ENCODE measurements around the gene NUP98. TPM values are rescaled to one million over a fixed set of nuclear protein-coding genes. Genes with fewer than 3 reads are reported as not detected.
"Not testable (repeated sequence)": the region's sequence is repeated elsewhere in the genome, so short reads cannot be mapped to it uniquely, and the experiment has no call there.

NUP98 gene
- total and polyA plus RNA-seq, 10 of the 15 experiments (the other 5 are each of a cell fraction or from before 2014, with no cell fraction given): 21.7 to 108 (median 78.9) TPM

DNA sequence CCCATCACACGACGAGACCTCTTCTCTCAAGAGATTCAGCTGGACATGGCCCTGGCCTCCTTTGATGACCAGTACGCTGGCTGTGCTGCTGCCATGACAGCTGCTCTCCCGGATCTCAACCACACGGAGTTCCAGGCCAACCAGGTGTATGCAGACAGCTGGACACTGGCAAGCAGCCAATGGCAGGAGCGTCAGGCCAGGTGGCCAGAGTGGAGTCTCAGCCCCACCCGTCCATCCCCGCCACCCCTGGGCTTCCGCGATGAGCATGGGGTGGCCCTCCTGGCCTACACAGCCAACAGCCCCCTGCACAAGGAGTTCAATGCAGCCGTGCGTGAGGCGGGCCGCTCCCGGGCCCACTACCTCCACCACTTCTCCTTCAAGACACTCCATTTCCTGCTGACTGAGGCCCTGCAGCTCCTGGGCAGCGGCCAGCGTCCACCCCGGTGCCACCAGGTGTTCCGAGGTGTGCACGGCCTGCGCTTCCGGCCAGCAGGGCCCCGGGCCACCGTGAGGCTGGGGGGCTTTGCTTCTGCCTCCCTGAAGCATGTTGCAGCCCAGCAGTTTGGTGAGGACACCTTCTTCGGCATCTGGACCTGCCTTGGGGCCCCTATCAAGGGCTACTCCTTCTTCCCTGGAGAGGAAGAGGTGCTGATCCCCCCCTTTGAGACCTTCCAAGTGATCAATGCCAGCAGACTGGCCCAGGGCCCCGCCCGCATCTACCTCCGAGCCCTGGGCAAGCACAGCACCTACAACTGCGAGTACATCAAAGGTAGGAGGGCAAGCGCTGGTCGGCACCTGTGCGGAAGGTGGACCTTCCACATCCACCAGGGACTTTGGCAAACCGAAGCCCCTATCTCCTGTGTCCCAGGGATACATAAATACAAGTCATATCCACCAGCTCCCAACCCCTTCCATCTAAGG, 137.5 kb downstream of the NUP98 start (continued):
- TF ChIP-seq NR2C2 (IDR thresholded peaks at IDR 0.05; ENCODE audit: borderline replicate concordance, control insufficient read depth, insufficient read length, low read depth): no peak

DNA sequence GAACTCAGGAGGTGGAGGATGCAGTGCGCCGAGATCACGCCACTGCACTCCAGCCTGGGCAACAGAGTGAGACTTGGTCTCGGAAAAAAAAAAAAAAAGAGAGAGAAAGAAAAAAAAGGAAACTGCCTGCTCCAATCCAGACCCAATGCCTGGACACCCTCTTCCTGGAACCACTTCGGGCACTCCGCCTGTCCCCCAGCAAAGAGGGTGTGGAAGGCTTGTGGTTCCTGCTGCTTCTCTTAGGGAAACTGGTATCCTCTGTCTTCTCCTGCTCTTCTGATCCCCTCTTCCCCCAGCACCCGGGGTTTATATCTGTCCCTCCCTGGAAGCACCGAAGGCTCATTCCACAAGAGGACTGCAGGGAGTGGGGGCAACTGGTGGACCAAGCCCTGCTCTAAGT, 139.1 kb downstream of the NUP98 start:
- 87% methylated on average over 7 of the region's 8 CpGs for whole genome bisulfite sequencing (ENCODE audit: insufficient coverage, insufficient replicate concordance, low lambda C conversion rate, missing lambda C conversion rate)
- H3K9me3 ChIP-seq (replicated peaks; ENCODE audit: control insufficient read depth, insufficient read depth, low read length): no peaks in the 10 kb centered on the region
- no peaks in the 10 kb centered on the region for H4K20me1 ChIP-seq (ENCODE audit: control insufficient read depth, insufficient read depth)
- ATAC-seq (no peak), DNase-seq (ENCODE audit: low read depth, low spot score) (no peak), FAIRE-seq (no peak)
- BruUV-seq (replicated peaks): no TSS peak
- no peak overlapping the region for H3K27ac ChIP-seq (ENCODE audit: control insufficient read depth, insufficient read depth)
- ChIA-PET POLR2A (no interaction called here), RAD21 (ENCODE audit: unreplicated experiment) (no interaction called here), SMC1A (ENCODE audit: uncharacterized antibody, unreplicated experiment) (no interaction called here), CTCF (no interaction called here)
- no peaks in the 10 kb centered on the region for H3K79me2 ChIP-seq (ENCODE audit: control insufficient read depth, insufficient read depth, low read length)
- no peaks in the 10 kb centered on the region for H3K4me1 ChIP-seq (ENCODE audit: control insufficient read depth, insufficient read depth, low read length)
- TF ChIP-seq JUNB (IDR thresholded peaks at IDR 0.05) (no peak), SMARCA5 (IDR thresholded peaks at IDR 0.05) (no peak), PML (IDR thresholded peaks at IDR 0.05; ENCODE audit: low read length) (no peak), RBBP5 (conservative IDR thresholded peaks at IDR 0.05) (no peak), ZNF207 (IDR thresholded peaks at IDR 0.05; ENCODE audit: borderline replicate concordance) (no peak), SMAD5 (IDR thresholded peaks at IDR 0.05; ENCODE audit: low read depth) (no peak), RFX5 (IDR thresholded peaks at IDR 0.05; ENCODE audit: low read depth, low read length) (no peak), CBX5 (IDR thresholded peaks at IDR 0.05; ENCODE audit: low read depth) (no peak), SIX5 (IDR thresholded peaks at IDR 0.05; ENCODE audit: low read depth, low read length, severe bottlenecking) (no peak), IRF4 (IDR thresholded peaks at IDR 0.05; ENCODE audit: low read depth, low read length) (no peak)
- TF ChIP-seq, protein P1, sequence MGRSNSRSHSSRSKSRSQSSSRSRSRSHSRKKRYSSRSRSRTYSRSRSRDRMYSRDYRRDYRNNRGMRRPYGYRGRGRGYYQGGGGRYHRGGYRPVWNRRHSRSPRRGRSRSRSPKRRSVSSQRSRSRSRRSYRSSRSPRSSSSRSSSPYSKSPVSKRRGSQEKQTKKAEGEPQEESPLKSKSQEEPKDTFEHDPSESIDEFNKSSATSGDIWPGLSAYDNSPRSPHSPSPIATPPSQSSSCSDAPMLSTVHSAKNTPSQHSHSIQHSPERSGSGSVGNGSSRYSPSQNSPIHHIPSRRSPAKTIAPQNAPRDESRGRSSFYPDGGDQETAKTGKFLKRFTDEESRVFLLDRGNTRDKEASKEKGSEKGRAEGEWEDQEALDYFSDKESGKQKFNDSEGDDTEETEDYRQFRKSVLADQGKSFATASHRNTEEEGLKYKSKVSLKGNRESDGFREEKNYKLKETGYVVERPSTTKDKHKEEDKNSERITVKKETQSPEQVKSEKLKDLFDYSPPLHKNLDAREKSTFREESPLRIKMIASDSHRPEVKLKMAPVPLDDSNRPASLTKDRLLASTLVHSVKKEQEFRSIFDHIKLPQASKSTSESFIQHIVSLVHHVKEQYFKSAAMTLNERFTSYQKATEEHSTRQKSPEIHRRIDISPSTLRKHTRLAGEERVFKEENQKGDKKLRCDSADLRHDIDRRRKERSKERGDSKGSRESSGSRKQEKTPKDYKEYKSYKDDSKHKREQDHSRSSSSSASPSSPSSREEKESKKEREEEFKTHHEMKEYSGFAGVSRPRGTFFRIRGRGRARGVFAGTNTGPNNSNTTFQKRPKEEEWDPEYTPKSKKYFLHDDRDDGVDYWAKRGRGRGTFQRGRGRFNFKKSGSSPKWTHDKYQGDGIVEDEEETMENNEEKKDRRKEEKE (IDR thresholded peaks at IDR 0.05): no peak
- TF ChIP-seq, protein P2, sequence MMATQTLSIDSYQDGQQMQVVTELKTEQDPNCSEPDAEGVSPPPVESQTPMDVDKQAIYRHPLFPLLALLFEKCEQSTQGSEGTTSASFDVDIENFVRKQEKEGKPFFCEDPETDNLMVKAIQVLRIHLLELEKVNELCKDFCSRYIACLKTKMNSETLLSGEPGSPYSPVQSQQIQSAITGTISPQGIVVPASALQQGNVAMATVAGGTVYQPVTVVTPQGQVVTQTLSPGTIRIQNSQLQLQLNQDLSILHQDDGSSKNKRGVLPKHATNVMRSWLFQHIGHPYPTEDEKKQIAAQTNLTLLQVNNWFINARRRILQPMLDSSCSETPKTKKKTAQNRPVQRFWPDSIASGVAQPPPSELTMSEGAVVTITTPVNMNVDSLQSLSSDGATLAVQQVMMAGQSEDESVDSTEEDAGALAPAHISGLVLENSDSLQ (IDR thresholded peaks at IDR 0.05): no peak
- H3K4me3 ChIP-seq: no peak overlapping the region
- no peak overlapping the region for H3K9ac ChIP-seq (ENCODE audit: control insufficient read depth, insufficient read depth, low read length)
- no peaks in the 10 kb centered on the region for H3K27me3 ChIP-seq (replicated peaks in 1 of 2; ENCODE audit: control insufficient read depth in 2 of 2, insufficient read depth in 2 of 2, low read length in 1 of 2)
- intact Hi-C loops (cut with micrococcal nuclease; ENCODE audit: unreplicated experiment) (no loop called here), in situ Hi-C loops (cut with MboI) (no loop called here)
- H3K36me3 ChIP-seq (ENCODE audit: control insufficient read depth in 2 of 2, insufficient read depth in 2 of 2, low read length in 1 of 2): no peaks in the 10 kb centered on the region
- H3K4me2 ChIP-seq (ENCODE audit: control insufficient read depth, insufficient read depth): no peak overlapping the region
- H2AFZ ChIP-seq (ENCODE audit: control insufficient read depth, low read depth, low read length): no peak overlapping the region

DNA sequence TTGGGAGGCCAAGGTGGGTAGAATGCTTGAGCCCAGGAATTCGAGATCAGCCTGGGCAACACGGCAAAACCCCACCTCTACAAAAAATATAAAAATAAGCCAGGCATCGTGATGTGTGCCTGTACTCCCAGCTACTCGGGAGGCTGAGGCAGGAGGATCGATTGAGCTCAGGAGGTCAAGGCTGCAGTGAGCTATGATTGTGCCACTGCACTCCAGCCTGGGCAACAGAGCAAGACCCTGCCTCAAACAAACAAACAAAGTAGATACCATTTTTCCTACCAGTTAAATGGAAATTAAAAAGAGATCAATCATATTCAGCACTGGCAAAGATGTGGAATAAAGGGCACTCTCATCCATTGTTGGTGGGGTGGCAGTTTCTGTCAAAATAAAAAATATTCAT, 140.0 kb downstream of the NUP98 start:
- H3K36me3 ChIP-seq (ENCODE audit: control insufficient read depth in 2 of 2, insufficient read depth in 2 of 2, low read length in 1 of 2); BruUV-seq (replicated peaks); H2AFZ ChIP-seq (ENCODE audit: control insufficient read depth, low read depth, low read length); SMC1A ChIA-PET (ENCODE audit: uncharacterized antibody, unreplicated experiment); POLR2A ChIA-PET; H3K9me3 ChIP-seq (replicated peaks; ENCODE audit: control insufficient read depth, insufficient read depth, low read length); H3K4me2 ChIP-seq (ENCODE audit: control insufficient read depth, insufficient read depth); H3K4me3 ChIP-seq; RAD21 ChIA-PET (ENCODE audit: unreplicated experiment); DNase-seq (ENCODE audit: low read depth, low spot score); ATAC-seq; H3K27me3 ChIP-seq (replicated peaks in 1 of 2; ENCODE audit: control insufficient read depth in 2 of 2, insufficient read depth in 2 of 2, low read length in 1 of 2); H4K20me1 ChIP-seq (ENCODE audit: control insufficient read depth, insufficient read depth); H3K79me2 ChIP-seq (ENCODE audit: control insufficient read depth, insufficient read depth, low read length); intact Hi-C loops (cut with micrococcal nuclease; ENCODE audit: unreplicated experiment); in situ Hi-C loops (cut with MboI); FAIRE-seq; H3K27ac ChIP-seq (ENCODE audit: control insufficient read depth, insufficient read depth); H3K4me1 ChIP-seq (ENCODE audit: control insufficient read depth, insufficient read depth, low read length); H3K9ac ChIP-seq (ENCODE audit: control insufficient read depth, insufficient read depth, low read length): not testable (repeated sequence)
- WGBS (ENCODE audit: insufficient coverage, insufficient replicate concordance, low lambda C conversion rate, missing lambda C conversion rate): 36% methylated on average over 5 of the region's 5 CpGs
- CTCF ChIA-PET: interaction anchor here (0.6 kb wide), 1 partner anchor 491 kb away, joined by 4 read pairs; no protein-coding TSS in a partner anchor

Data from GM12878 (cell line).